CD4-positive, alpha-beta T cell treated with Interleukin-17A for 1 hour (primary cell): ENCODE results near the gene B4GALT1.
"Not testable (repeated sequence)": the region's sequence is repeated elsewhere in the genome, so short reads cannot be mapped to it uniquely, and the experiment has no call there.

Experiments
- DNase-seq: peaks from one replicate; pipeline ENCODE4 v3.0.0-alpha.2; 2020

The B4GALT1 gene

GRCh38 chr9:33161589-33162132 lies 5.5 kb downstream of the B4GALT1 start:
- no peak for DNase-seq

- DNase-seq, result peak; percentile 70
Measured at GRCh38 chr9:33161011-33161588, 6.0 kb downstream of the B4GALT1 start.

- not testable (repeated sequence) for DNase-seq
Measured at GRCh38 chr9:33160446-33160845, 6.7 kb downstream of the B4GALT1 start.

DNA sequence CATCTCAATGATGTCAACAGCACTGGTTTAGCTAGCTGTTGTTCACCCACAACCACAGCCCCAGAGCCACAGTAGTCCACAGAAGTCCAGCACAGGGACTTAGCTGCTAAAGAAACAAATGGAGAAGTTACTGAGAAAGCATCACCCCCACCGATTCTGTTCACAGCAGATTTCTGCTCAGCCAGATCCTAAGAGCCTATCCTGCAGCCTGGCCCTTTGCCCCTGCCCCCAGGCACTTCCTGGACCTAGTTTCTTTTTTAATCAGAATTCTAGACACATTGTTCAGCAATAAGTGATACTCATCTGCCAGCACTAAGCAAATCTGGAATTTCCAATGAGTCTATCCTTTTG lies 7.4 kb downstream of the B4GALT1 start:
- DNase-seq, result peak; percentile 77

- DNase-seq, result peak; percentile 74
Measured at GRCh38 chr9:33158843-33159776, 8.0 kb downstream of the B4GALT1 start.

GRCh38 chr9:33157960-33158842 lies 8.9 kb downstream of the B4GALT1 start:
- DNase-seq, result no peak

- DNase-seq, result no peak
Measured at GRCh38 chr9:33155393-33155792, 11.7 kb downstream of the B4GALT1 start.

- DNase-seq, result no peak
Measured at GRCh38 chr9:33154371-33154770, 12.8 kb downstream of the B4GALT1 start.

DNA sequence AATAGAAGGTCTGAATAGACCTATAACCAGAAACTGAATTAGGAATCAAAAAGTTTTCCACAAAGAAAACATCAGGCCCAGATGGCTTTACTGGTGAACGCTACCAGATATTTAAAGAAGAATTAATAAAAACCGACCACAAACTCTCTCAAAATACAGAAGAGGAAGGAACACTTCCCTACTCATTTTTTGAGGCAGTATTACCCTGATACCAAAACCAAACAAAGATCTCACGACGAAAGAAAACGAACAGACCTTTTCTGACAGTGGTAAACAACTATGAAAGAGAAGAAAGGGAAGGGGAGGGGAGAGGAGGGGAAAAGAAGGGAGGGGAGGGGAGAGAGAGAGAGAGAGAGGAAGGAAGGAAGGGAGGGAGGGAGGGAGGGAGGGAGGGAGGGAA lies 13.5 kb downstream of the B4GALT1 start:
- no peak for DNase-seq

GRCh38 chr9:33153001-33153400 lies 14.1 kb downstream of the B4GALT1 start:
- no peak for DNase-seq

- DNase-seq, result no peak
Measured at GRCh38 chr9:33151601-33152000, 15.5 kb downstream of the B4GALT1 start.

GRCh38 chr9:33151007-33151557 lies 16.1 kb downstream of the B4GALT1 start:
- no peak for DNase-seq

DNA sequence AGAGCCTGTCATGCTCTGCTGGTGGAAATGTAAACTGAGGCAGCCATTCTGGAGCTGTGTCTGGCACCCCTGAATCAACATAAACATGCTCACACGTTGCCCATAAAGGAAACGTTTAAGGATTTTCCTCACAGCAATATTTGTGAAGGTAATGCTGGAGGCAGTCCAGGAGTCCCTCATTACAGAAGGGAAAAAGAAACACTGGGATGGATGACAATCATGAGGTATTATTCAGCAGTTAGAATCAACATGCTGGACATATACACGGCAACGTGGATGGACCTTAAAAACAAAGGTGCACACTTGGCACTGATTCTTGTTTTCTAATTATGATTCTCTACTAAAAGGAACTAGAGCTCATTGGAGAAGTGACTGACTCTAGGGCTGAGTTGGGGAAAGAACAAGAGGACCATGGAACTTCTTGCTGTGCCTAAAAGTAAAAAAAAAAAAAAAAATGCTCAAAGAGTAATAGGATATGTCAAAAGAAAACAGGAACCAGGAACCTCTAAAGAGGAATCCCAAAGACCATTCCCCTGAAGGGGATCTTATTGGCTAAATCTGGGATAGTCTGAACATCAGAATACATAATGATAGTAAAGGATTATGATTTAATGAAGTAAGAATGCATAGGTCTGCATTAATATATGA lies 18.6 kb downstream of the B4GALT1 start:
- DNase-seq, result no peak

- DNase-seq, result no peak
Measured at GRCh38 chr9:33147416-33148169, 19.5 kb downstream of the B4GALT1 start.

- DNase-seq, result no peak
Measured at GRCh38 chr9:33146298-33146697, 20.8 kb downstream of the B4GALT1 start.

GRCh38 chr9:33144551-33144950 lies 22.6 kb downstream of the B4GALT1 start:
- no peak for DNase-seq

DNA sequence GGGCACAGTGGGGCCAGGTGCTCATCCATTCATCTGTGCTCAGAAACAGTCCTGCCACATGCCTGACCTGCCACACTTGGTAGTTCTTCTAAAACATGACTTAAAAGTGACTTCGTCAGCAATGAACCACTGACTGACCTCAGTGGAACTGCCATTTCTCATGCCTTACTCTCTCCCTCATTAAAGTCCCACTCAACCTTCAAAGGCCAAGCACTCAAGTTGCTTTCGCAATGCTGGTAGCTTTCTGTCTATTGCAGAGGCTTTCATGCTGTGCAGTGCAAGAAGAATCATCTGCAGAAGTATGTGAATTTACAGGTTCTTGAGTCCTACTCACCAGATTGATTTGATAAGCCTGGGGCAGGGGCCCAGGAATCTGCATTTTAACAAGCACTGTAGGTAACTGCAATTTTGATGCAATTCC lies 23.9 kb downstream of the B4GALT1 start:
- DNase-seq, result no peak

DNA sequence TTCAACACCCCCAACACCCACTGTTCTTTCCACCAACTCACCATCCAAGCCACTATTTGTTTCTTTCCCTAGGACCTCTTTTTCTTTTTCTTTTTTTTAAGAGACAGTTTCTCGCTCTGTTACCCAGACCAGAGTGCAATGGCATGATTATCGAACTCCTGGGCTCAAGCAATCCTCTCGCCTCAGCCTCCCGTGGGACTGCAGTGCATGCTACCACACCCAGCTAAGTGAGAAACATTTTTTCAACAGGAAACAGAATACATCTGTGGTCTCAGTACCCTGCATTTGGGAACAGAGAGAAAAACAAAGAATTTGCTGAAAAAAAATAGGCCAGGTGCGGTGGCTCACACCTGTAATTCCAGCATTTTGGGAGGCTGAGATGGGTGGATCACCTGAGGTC lies 24.6 kb downstream of the B4GALT1 start:
- peak; percentile 52 for DNase-seq

- DNase-seq, result no peak
Measured at GRCh38 chr9:33140401-33141360, 26.5 kb downstream of the B4GALT1 start.
